Measurements from ENCODE around the gene NAIF1.

NAIF1 gene

DNA sequence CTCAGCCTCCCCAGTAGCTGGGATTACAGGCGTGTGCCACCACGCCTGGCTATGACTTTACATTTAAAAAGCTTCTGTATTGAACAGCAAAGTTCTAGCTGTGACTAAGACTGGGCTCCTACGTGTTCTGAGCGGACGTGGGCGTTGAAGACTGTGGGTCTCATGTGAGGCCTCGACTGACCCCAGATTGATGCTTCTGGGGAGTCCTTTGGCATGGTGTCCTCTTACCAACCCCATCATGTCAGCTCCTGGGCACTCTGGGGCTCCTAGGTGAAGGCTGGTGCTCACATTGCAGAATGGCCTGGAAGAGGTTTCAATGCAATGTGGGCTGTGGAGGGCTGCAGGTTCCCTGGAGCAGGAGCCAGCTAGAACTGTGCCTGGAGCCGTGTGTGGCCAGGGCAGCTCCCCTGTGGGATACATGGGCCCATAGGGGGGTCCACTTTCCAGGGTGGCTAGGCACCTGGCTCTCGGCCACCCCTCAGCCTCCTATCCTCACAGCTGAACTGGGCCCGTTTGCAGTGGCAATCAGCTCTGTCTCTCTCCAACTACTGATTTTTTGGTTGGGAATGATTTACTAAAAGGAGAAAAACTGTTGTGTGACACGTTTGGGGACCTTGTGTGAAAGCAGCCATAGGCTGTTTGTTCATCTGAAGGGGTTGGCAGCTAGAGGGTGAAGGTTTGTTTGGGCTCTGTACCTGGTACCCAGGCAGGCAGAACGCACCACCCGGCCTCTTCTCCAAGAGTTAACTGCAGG, 30.6 kb upstream of the NAIF1 start:
- H3K4me3 ChIP-seq (ENCODE audit: low read length): no peak overlapping the region
- no peak for TF ChIP-seq ZNF274 (IDR thresholded peaks at IDR 0.05; ENCODE audit: low read depth, low read length)

GRCh38 chr9:128096616-128097536, 29.8 kb upstream of the NAIF1 start:
- no peak overlapping the region for H3K4me3 ChIP-seq (ENCODE audit: low read length)
- TF ChIP-seq ZNF274 (IDR thresholded peaks at IDR 0.05; ENCODE audit: low read depth, low read length): no peak

GRCh38 chr9:128094950-128095544, 27.9 kb upstream of the NAIF1 start:
- no peak overlapping the region for H3K4me3 ChIP-seq (ENCODE audit: low read length)
- no peak for TF ChIP-seq ZNF274 (IDR thresholded peaks at IDR 0.05; ENCODE audit: low read depth, low read length)

- no peak overlapping the region for H3K4me3 ChIP-seq (ENCODE audit: low read length)
- TF ChIP-seq ZNF274 (IDR thresholded peaks at IDR 0.05; ENCODE audit: low read depth, low read length): no peak
Measured at GRCh38 chr9:128094166-128094949, 27.2 kb upstream of the NAIF1 start.

DNA sequence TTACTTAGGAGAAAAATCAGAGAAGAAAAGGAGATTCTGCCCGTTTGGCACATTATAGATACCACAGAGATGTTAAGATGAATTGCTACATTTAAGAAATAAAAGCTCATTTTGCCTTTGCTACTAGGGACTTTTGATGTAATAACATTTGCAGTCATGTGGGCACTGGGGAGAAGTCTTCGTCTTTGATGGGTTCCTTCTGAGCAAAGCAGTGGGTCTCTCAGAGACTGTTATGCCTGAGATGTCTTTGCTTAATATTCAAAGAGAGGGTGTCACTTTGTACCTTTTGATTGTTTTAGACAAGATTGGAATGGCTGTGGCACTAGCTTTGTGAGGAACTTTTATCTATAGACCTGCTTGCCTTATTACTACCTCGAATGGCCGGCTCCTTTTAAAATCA, 25.9 kb upstream of the NAIF1 start:
- no peak overlapping the region for H3K4me3 ChIP-seq (ENCODE audit: low read length)
- TF ChIP-seq ZNF274 (IDR thresholded peaks at IDR 0.05; ENCODE audit: low read depth, low read length): no peak

GRCh38 chr9:128092199-128092977, 25.3 kb upstream of the NAIF1 start:
- TF ChIP-seq ZNF274 (IDR thresholded peaks at IDR 0.05; ENCODE audit: low read depth, low read length): no peak
- H3K4me3 ChIP-seq (ENCODE audit: low read length): no peak overlapping the region

DNA sequence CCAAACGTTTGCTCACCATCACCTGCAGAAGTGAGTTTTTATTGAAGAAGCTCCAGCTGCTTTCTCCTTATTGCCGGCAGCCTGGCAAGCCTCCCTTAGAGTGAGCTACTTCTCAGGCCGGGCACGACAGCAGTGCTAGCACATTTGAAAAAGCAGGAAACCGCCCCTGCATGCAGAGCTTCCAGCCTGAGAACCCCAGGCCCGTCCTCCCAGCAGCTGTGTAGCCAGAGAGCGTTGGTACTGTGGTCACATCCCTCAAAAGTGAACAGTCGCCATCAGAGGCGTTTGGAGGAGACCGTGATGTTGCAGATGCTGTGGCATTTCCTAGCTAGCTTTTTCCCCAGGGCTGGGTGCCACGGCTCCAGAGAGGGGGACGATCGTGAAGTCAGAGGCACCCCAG, 24.5 kb upstream of the NAIF1 start:
- no peak overlapping the region for H3K4me3 ChIP-seq (ENCODE audit: low read length)
- TF ChIP-seq ZNF274 (IDR thresholded peaks at IDR 0.05; ENCODE audit: low read depth, low read length): no peak

DNA sequence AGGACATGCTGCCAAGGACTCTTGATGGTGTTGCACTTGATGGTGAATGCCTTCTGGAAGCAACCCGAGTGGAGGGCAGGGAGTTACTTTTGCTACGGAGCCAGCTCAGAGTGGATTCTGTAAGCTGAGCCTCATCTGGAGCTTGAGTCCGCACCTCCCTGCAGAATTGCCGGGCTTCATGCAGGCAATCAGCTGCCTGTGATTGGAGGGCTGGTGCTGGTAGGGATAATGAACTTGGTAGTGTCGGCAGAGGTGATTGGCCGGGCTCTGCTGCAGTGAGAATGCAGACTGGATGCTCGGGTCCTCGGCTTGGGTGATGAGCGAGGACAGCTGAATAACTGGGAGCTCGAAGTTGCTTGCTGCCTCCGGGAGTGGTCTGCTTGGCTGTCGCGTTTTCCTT, 24.0 kb upstream of the NAIF1 start:
- H3K4me3 ChIP-seq (ENCODE audit: low read length): no peak overlapping the region
- TF ChIP-seq ZNF274 (IDR thresholded peaks at IDR 0.05; ENCODE audit: low read depth, low read length): no peak

- no peak overlapping the region for H3K4me3 ChIP-seq (ENCODE audit: low read length)
- no peak for TF ChIP-seq ZNF274 (IDR thresholded peaks at IDR 0.05; ENCODE audit: low read depth, low read length)
Measured at GRCh38 chr9:128089299-128089698, 22.2 kb upstream of the NAIF1 start.

- no peak for TF ChIP-seq ZNF274 (IDR thresholded peaks at IDR 0.05; ENCODE audit: low read depth, low read length)
- H3K4me3 ChIP-seq (ENCODE audit: low read length): no peak overlapping the region
Measured at GRCh38 chr9:128088253-128088945, 21.3 kb upstream of the NAIF1 start.

- H3K4me3 ChIP-seq (ENCODE audit: low read length): no peak overlapping the region
- TF ChIP-seq ZNF274 (IDR thresholded peaks at IDR 0.05; ENCODE audit: low read depth, low read length): no peak
Measured at GRCh38 chr9:128087262-128087661, 20.1 kb upstream of the NAIF1 start.

- no peak for TF ChIP-seq ZNF274 (IDR thresholded peaks at IDR 0.05; ENCODE audit: low read depth, low read length)
- H3K4me3 ChIP-seq (ENCODE audit: low read length): no peak overlapping the region
Measured at GRCh38 chr9:128085943-128086342, 18.8 kb upstream of the NAIF1 start.

DNA sequence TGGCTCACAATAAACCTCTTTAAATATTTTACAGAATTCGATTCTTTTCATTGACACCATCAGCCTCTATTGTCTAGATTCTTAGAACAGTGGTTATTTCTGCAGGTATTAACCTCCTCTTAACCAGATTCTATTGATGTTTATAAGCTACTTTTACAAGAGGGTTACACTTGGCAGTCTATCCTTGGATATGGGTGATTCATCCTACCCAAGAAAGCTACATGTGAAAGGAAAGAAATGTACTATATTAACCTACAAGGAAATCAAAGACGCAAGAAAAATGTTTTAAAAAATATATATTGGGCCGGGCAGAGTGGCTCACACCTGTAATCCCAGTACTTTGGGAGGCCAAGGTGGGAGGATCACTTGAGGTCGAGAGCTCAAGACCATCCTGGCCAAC, 17.6 kb upstream of the NAIF1 start:
- no peak overlapping the region for H3K4me3 ChIP-seq (ENCODE audit: low read length)
- no peak for TF ChIP-seq ZNF274 (IDR thresholded peaks at IDR 0.05; ENCODE audit: low read depth, low read length)

Data from GM08714 (cell line).